GM12875 (cell line): Measurements from ENCODE around the gene FAM222B.

Experiments
- H3K4me3 ChIP-seq: one replicate; pipeline ENCODE4 v1.5.1; 2011; ENCODE audit warnings: low read depth, low read length, control low read depth
- CTCF ChIP-seq: IDR thresholded peaks from 2 replicates; pipeline ENCODE4 v1.5.1; 2011; ENCODE audit warnings: low read depth, mild to moderate bottlenecking, control low read depth, inconsistent platforms, low read length, moderate library complexity, borderline replicate concordance; ENCODE audit not compliant: insufficient read depth

Gene FAM222B

GRCh38 chr17:28774206-28774605, 68.4 kb downstream of the FAM222B start:
- H3K4me3 ChIP-seq, result no peak overlapping the region
- TF ChIP-seq CTCF, result no peak

- no peak overlapping the region for H3K4me3 ChIP-seq
- TF ChIP-seq CTCF, result no peak
Measured at GRCh38 chr17:28773736-28774135, 68.9 kb downstream of the FAM222B start.

- TF ChIP-seq CTCF, result no peak
- H3K4me3 ChIP-seq, result no peak overlapping the region
Measured at GRCh38 chr17:28765038-28765437, 77.6 kb downstream of the FAM222B start.

GRCh38 chr17:28763804-28764266, 78.8 kb downstream of the FAM222B start:
- no peak overlapping the region for H3K4me3 ChIP-seq
- peak; percentile 74 for TF ChIP-seq CTCF

GRCh38 chr17:28763137-28763799, 79.3 kb downstream of the FAM222B start:
- no peak for TF ChIP-seq CTCF
- no peak overlapping the region for H3K4me3 ChIP-seq

GRCh38 chr17:28760601-28761562, 81.7 kb downstream of the FAM222B start:
- no peak for TF ChIP-seq CTCF
- H3K4me3 ChIP-seq, result no peak overlapping the region
